Sigmoid colon (tissue), 4 donors: Measurements from ENCODE around the gene DTX1.

Source experiments
- CTCF ChIP-seq, 4 experiments: fragments of 450-650 bp in 3 of 4; fragments of 200-600 bp in 1 of 4; IDR thresholded peaks; one replicate each; pipeline ENCODE4 v1.5.1; 2016 to 2019; ENCODE audit warnings: antibody characterized with exemption in 4 of 4, mild to moderate bottlenecking in 3 of 4, moderate library complexity in 2 of 4
- POLR2A ChIP-seq, 2 donors: fragments of 450-650 bp; IDR thresholded peaks; one replicate each; pipeline ENCODE4 v1.6.1; 2016; ENCODE audit warnings: antibody characterized with exemption in 2 of 2, mild to moderate bottlenecking in 2 of 2, moderate library complexity in 2 of 2
- POLR2AphosphoS5 ChIP-seq, 4 donors: sonication (generic); formaldehyde crosslinking; IDR thresholded peaks; one replicate each; pipeline ENCODE4 v1.6.1; 2017; ENCODE audit warnings: antibody characterized with exemption in 4 of 4

- no peak for TF ChIP-seq CTCF (IDR thresholded peaks at IDR 0.05)
- no peak for TF ChIP-seq POLR2A (IDR thresholded peaks at IDR 0.05)
- no peak for TF ChIP-seq POLR2AphosphoS5 (IDR thresholded peaks at IDR 0.05)
These were observed 32.6 kb downstream of the DTX1 start for GRCh38 chr12:113088971-113089756.
